Measurements from ENCODE around the gene DHRS2. TPM values are rescaled to one million over a fixed set of nuclear protein-coding genes. Genes with fewer than 3 reads are reported as not detected.

The DHRS2 gene
- total and polyA plus RNA-seq, 2 of the 4 experiments (the other 2 are of a cell fraction) = 0.12 to 0.18 TPM

DNA sequence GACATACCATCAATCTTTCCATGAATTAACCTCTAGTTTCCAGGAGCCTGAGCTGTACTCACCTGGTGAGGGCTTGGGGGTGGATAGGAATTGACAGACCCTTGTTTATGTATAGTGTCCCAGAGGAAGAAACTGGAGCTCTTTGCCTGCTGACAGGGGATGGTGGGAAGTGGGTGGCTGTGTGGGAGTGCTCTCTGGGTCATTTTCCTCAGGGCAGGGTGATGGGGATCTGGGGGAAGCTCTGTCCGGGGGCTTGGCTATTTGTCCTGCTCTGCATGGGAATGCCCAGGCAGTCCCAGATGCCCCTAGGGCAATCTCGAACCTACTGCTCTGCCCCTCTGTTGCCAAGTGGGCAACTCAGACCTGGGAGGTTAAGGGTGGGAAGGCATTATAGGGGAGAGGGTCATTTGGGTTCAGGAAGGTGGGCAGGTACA is 21.8 kb upstream of the DHRS2 start:
- H2AK9ac ChIP-seq (replicated peaks; ENCODE audit: low read depth, low read length, poor library complexity) = no peak overlapping the region
- no peak overlapping the region for H3K4ac ChIP-seq (ENCODE audit: low read depth, low read length)
- H2BK20ac ChIP-seq (ENCODE audit: low read depth, low read length) = no peak overlapping the region
- H3K14ac ChIP-seq (replicated peaks; ENCODE audit: low read depth, low read length) = no peak overlapping the region
- H3K9me3 ChIP-seq (ENCODE audit: control insufficient read depth, insufficient read depth, low read length) = no peaks in the 10 kb centered on the region
- H4K91ac ChIP-seq (ENCODE audit: insufficient read depth, low read depth, low read length) = no peak overlapping the region
- no CpG with 5 or more reads among the region's 2 CpGs for WGBS, 2 experiments (ENCODE audit: extremely low coverage in 2 of 2, insufficient read length in 1 of 2)
- peaks cover 2% of the 10 kb centered on the region for H3K27me3 ChIP-seq (ENCODE audit: control insufficient read depth, insufficient read depth, low read length)
- H3K9me1 ChIP-seq (ENCODE audit: insufficient read depth, low read length) = no peaks in the 10 kb centered on the region
- ATAC-seq (ENCODE audit: low read depth) = no peak
- no peak overlapping the region for H2BK120ac ChIP-seq (ENCODE audit: low read depth, low read length)
- H2AFZ ChIP-seq (replicated peaks; ENCODE audit: low read length, poor library complexity) = no peak overlapping the region
- no peaks in the 10 kb centered on the region for H4K20me1 ChIP-seq (ENCODE audit: insufficient read depth, low read length)
- H3K9ac ChIP-seq (ENCODE audit: low read depth, low read length) = no peak overlapping the region
- no peak overlapping the region for H3K23ac ChIP-seq (ENCODE audit: low read depth, low read length)
- no peak overlapping the region for H3K56ac ChIP-seq (ENCODE audit: extremely low read depth, insufficient read depth, low read length)
- H2BK15ac ChIP-seq (ENCODE audit: low read depth, low read length) = no peak overlapping the region
- H2AK5ac ChIP-seq (ENCODE audit: low read depth, low read length) = no peak overlapping the region
- no peak for TF ChIP-seq CEBPB (IDR thresholded peaks at IDR 0.05; ENCODE audit: low read depth, low read length)
- no peak for TF ChIP-seq BHLHE40 (IDR thresholded peaks at IDR 0.05; ENCODE audit: low read depth, low read length)
- TF ChIP-seq NFE2L2 (IDR thresholded peaks at IDR 0.05; ENCODE audit: low read depth, low read length) = no peak
- TF ChIP-seq RFX5 (IDR thresholded peaks at IDR 0.05; ENCODE audit: low read depth, low read length) = no peak
- TF ChIP-seq FOS (IDR thresholded peaks at IDR 0.05; ENCODE audit: low read depth, low read length) = no peak
- no peak for TF ChIP-seq POLR2A (IDR thresholded peaks at IDR 0.05; ENCODE audit: low read depth, low read length)
- no peak for TF ChIP-seq RAD21 (IDR thresholded peaks at IDR 0.05; ENCODE audit: low read length)
- TF ChIP-seq MAFK (IDR thresholded peaks at IDR 0.05; ENCODE audit: low read depth, low read length) = no peak
- TF ChIP-seq CTCF (conservative IDR thresholded peaks at IDR 0.05; ENCODE audit: low read depth, low read length) = no peak
- TF ChIP-seq MXI1 (IDR thresholded peaks at IDR 0.05; ENCODE audit: borderline replicate concordance, low read depth, low read length) = no peak
- no peak for TF ChIP-seq MAZ (IDR thresholded peaks at IDR 0.05; ENCODE audit: borderline replicate concordance, low read depth, low read length)
- H3K36me3 ChIP-seq (ENCODE audit: control insufficient read depth, insufficient read depth, low read length) = no peaks in the 10 kb centered on the region
- dilution Hi-C loops (cut with HindIII; ENCODE audit: low sequenced_read_pairs, unreplicated experiment) (no loop called here), intact Hi-C loops (cut with micrococcal nuclease) (no loop called here), in situ Hi-C loops (cut with MboI; ENCODE audit: low sequenced_read_pairs) (no loop called here)
- no peak overlapping the region for H3K4me2 ChIP-seq (ENCODE audit: low read depth, low read length)
- no TSS peak for BruUV-seq (replicated peaks)
- H3K4me3 ChIP-seq (ENCODE audit: insufficient read depth, low read depth, low read length) = no peak overlapping the region
- POLR2A ChIA-PET (ENCODE audit: unreplicated experiment) = no interaction called here
- H3K4me1 ChIP-seq (ENCODE audit: control insufficient read depth, insufficient read depth, low read length) = no peaks in the 10 kb centered on the region
- H4K5ac ChIP-seq (ENCODE audit: low read depth, low read length) = no peak overlapping the region
- CTCF ChIA-PET = interaction anchor here (2.9 kb wide), 1 partner anchor 18 kb away, joined by 8 read pairs; no protein-coding TSS in a partner anchor
- no peak overlapping the region for H3K27ac ChIP-seq (ENCODE audit: insufficient read depth, low read length)
- no peak overlapping the region for H3K18ac ChIP-seq (ENCODE audit: low read depth, low read length)
- no peak overlapping the region for H4K8ac ChIP-seq (ENCODE audit: low read depth in 2 of 2, low read length in 2 of 2)
- no peak overlapping the region for H2BK5ac ChIP-seq (ENCODE audit: low read depth, low read length, poor library complexity, severe bottlenecking)
- no peaks in the 10 kb centered on the region for H3K79me1 ChIP-seq (ENCODE audit: low read depth in 1 of 2, low read length in 2 of 2)
- no peak for DNase-seq
